ACHN (cell line): ENCODE results near the gene PFN3.

ENCODE experiments used
- DNase-seq: peaks from one replicate; pipeline ENCODE4 v3.0.0-alpha.2; 2015
- in situ Hi-C: cut with HindIII; loops from 2 replicates; pipeline ENCODE4 v1.10.0; 2017; ENCODE audit warnings: low sequenced_read_pairs, low pct_ligation_motif_present, low pct_unique_long_range_greater_than_20kb

PFN3 gene

DNA sequence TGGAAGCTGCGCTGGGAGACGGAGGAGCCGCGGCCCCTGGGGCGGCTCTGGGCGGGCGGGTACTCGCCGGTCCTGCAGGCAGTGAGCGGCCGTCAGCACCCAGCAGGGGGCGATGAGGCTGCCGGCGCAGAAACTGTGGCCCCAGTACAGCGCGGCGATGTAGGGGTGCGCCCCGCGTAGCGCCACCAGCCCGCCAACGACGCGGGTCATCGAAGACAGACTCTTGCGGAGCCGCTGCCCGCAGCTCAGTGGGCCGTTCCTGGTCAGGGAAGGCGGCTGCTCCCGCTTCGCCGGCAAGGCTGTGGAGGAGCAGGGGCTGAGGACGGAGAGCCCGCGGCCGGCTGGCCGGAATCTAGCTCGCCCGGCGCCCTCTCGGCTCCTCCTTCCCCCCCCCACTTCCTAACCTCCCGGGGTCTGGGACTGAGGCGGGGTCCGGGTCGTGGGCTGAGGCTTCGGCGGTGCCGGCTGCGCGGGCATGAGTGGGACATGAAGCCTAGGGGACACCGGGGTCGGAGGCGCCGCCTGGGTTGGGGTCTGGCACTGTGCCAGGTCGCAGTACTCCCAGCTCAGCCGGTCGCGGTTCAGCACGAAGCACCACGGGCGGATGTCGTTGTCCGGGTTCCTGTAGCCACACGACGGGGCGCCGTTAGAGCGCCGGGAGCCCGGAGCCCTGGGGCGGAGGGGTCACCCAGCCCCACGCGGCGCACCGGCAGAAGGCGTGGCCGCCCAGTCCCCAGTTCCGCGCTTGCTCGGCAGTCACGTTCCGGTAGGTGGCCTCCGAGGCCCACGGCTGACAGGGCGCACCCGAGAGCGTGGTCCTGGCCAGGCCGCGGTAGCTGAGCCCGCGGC lies 3.6 kb upstream of the PFN3 start:
- in situ Hi-C loops: no loop called here
- peak; percentile 74 for DNase-seq

DNA sequence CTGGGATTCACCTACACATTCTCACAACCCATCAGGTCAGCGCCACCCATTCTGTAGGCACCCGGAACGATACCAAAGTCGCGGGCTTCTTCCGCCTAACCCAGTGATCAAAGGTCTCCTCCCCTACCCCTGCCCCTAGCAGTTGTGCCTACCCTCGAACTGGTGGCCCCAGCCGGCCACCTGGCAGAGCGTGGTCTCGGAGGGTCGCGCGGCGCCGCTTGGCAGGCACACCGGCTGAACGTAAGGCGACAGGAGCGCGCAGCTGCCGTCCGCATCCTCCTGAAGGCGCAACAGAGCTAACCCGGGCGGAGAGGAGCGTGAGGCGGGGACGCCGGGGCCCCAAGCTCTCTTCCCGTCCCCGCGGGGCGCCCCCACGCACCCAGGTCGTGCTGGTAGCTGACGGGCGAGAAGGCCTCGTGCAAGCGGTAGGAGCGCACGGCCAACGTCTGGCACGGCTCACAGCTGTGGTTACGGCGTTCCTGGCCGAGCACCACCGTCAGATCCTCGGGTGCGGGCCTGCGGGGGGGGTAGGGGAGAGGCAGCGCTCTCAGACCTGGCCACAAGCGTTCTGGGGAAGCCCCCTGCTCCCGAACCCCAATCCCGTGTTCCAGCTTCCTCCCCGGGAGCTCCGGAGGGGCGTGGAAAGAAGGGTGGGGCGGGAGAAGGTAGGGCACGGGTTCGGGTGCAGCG lies 2.8 kb upstream of the PFN3 start:
- DNase-seq: peak; percentile 43
- in situ Hi-C loops: no loop called here

DNA sequence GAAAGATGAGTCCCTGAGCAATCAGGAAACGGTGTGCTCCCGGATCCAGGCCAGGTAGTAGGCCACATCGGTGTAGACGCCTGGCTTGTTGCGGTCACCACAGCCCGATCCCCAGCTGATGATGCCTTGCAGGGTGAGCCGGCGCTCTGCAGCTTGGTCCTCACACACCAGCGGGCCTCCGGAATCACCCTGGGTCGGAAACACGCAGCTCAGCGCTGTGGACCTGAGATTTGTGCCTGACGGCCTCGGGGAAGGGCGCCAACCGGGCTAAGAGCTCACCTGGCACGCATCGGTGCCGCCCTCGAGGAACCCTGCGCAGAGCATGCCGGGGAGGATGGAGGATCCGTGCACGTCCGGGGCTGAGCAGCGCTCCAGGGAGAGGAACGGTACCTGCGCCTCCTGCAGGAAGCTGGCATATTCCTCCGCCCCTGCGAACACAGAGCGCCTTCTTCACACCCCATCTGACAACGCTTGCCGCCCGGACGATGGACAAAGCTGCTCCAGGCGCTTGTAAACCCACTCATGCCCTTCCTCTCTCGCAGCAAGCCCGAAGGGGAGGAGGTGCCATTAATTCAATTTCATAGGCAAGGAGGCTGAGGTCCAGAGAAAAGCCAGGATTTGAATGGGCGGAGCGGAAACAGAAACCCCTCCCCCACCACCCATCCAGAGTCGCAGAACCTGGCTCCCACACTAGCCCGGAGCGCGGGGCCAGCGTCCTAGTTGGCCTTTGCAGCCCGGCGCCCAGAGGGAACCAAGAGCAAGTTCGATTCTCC lies 2.0 kb upstream of the PFN3 start:
- peak; percentile 84 for DNase-seq
- in situ Hi-C loops: no loop called here

DNA sequence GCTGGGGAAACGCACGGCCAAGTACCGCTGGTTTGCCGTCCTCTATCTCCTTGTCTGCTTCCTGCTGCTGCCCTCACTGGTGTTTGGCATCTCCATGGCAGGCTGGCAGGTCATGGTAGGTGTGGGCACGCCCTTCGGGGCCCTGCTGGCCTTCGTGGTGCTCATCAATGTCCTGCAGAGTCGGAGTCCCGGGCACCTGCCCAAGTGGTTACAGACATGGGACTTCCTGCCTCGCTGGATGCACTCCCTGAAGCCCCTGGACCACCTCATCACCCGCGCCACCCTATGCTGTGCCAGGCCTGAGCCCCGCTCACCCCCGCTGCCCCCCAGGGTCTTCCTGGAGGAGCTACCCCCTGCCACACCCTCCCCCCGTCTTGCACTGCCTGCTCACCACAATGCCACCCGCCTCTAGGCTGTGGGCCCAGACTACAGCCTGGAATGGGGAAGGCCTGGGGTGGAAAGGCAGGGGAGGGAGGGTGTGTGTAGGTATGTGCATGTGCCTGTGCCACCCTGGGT lies 2.5 kb downstream of the PFN3 start:
- in situ Hi-C loops: no loop called here
- no peak for DNase-seq

DNA sequence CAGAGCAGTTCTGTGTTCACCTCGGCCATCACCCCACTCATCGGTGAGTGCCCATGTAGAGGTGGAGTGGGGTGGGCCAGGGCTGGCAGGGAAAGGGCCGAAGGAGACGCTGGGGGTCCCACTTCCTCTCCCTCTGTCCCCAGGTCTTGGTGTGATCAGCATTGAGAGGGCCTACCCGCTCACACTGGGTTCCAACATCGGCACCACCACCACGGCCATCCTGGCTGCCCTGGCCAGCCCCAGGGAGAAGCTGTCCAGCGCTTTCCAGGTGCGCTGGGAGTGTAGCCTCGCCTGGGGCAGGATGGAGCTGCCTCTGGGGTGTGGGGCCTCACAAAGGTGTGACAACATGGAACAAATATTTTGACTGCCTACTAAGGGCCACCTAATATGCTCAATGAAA lies 3.7 kb downstream of the PFN3 start:
- no peak for DNase-seq
- in situ Hi-C loops: no loop called here

DNA sequence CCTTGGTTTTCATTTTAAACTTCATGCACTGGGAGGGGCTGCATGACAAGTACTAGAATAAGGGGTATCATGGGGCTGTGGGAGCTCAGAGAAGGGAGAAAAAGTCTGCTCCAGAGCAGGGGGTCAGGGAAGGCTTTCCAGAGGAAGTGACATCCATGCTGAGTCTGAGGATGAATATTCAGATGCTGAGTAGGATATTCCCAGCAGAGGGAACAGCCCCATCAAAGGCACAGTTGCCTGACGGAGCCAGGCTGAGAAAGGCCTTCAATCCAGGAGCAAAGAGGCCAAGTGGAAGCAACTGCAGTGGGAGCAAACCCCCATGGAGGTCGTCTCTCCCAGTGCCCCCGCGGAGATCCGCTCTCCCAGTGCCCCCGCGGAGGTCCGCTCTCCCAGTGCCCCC lies 4.4 kb downstream of the PFN3 start:
- in situ Hi-C loops: no loop called here
- no peak for DNase-seq

DNA sequence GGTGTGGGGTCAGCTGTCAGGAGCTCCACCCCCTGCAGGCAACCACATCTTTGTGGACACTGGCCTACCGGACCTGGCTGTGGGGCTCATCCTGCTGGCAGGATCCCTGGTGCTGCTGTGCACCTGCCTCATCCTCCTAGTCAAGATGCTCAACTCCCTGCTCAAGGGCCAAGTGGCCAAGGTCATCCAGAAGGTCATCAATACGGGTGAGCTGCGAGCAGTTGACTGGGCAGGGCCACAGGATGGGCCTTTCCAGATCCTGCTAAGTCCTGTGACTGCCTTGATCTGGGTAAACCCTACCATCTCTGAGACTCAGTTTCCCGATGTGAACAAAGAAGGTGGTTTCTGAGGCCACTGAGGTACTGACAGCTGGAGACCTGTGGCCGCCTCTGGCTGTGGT lies 6.5 kb downstream of the PFN3 start:
- in situ Hi-C loops: no loop called here
- DNase-seq: no peak

DNA sequence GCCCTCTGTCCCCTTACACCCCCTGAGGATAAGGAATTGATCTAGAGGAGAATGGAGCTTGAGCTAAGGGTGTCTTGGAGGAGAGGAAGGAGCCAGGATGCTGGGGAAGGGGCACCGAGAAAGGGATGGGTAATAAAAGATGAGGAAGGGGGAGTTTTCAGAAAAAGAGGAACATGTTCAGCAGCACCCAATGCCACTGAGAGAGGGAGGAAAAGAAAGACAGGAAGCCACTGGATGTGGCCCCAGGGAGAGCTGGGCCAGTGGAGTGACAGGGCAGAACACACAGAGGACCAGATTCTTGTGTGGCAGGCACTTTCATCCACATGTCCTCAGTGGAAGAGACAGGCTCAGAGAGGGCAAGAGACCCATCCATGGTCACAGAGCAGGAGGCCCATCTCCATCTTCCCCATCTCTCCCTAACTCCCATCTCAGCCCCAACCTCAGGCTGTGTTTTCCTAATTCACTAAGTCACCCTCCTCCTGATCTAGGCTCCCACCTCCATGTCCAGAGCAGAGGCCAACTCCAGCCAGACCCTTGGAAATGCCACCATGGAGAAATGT lies 7.2 kb downstream of the PFN3 start:
- in situ Hi-C loops: no loop called here

DNA sequence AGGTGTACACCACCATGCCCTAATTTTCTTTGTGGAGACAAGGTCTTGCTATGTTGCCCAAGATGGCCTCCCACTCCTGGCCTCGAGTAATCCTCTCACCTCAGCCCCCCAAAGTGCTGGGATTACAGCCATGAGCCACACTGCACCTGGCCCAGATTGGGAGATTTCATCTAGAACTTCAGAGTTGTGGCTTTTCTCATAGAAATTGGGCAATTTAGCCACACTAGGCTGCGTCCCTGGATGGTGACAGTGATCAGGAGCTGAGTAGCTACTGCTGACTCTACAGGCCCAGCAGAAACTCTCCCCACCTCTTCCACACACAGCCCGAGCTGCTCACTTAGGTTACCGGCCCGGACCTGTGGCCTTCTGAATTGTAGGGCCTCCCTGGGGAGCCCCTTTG lies 7.7 kb downstream of the PFN3 start:
- DNase-seq: no peak
- in situ Hi-C loops: no loop called here

More for the DNA sequence above, 7.2 kb downstream of the PFN3 start:
- DNase-seq: no peak

DNA sequence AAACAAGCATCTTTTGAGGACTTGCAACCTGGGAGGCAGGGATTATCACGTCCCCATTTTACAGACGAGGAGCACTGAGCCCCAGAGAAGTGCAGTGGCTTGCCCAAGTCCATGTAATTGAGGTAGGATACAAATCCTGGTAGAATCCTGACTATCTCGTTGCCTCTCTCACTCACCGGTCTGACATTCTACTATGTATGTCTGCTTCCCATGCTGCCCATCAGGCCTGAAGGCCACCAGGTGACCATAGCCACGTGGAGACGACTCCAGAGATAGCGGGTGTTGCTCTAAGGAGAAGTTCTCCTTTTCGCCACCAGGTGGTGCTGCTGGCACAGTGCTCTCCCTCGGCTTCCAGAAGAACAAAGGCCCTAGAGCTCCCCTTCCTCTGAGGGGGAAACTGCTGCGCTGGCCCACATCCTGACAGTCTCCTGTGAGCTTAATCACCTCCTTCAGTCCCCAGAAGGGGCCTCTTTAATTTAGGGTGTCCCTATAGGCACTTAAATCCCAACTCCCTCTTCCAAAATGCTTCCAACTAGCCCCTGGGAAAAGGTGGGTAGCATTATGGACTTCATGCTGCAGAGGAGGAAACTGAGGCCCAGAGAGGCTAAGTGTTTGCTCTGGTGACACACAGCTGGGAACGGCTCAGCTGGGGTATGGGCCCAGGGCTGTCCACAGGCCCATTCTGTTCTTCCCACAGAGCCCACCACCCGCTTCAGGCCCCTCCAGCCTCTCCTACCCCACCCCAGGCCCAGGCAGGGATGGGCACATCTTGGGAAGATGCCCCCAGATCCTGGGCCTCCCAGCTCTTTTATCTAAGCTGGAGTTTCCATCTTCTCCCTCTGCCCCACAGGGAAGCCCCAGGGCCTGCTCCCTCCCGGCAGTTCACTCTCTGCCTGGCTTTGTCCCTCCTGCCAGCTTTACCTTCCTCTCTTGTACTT lies 9.8 kb downstream of the PFN3 start:
- peak; percentile 85 for DNase-seq
- in situ Hi-C loops: no loop called here

DNA sequence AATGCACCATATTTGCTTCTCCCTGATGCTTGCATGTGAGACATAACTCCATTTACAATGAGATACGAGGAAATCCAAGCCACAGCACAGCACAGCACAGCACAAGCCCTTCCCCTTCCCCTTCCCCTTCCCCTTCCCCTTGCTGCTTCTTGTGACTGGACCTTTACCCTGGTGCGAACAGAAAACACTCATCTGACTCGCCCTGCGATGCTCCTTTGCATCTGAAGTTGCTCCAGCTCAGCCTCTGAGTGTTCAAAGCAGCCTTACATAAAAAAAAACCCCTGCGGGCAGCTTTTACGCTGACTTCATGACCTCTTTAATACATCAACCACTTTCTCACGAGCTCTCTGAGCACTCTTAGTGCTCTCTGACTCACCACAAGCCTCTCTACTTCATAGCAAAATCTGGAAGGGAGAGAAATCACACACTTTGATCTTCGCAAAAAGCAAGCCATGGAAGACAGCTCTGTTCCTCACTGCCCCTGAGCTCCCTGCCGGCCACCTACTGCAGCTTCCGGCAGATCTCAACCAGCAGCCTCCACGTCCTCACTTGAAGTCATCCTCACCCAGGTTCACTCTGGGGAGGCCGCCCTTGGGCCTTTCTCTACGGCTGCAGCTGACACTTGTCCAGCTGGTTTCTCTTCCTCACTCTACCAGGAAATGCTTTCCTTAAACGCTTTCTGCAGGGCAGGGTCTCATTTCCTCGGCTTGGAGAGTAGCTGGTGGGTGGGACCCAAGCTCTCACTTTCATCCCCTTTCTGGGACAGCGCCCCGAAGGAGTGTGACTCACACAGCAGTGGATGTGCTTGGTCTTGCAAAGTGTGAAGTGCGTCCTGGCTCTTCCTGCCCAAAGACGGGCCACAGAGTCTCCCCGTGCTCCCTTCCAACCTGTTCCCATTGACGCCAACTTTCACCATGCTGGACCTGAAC lies 11.0 kb downstream of the PFN3 start:
- in situ Hi-C loops: no loop called here
- DNase-seq: peak; percentile 89

DNA sequence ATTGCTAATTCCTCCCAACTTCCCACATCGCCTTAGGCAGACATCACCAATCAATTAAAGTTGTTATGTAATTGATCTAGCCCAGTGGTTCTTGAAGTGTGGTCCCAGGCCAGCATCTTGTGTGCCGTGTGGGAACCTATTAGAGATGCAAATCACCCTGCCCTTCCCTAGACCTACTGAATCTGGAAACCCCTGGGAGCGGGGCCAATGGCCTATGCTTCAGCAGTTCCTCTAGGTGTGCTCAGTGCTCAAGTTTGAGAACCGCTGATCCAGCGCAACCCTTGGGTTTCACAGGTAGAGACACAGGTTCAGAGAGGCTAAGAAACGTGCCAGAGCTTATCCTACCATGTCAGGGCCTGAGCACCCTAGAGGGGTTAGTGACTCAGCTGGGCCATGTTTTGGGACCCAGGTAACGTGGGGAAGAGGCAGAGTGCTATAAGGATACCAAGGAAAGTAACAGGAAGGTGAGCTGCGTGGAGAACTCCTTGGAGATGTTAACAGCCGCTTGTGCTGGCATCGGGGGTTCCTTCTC lies 11.9 kb downstream of the PFN3 start:
- DNase-seq: no peak
- in situ Hi-C loops: no loop called here

DNA sequence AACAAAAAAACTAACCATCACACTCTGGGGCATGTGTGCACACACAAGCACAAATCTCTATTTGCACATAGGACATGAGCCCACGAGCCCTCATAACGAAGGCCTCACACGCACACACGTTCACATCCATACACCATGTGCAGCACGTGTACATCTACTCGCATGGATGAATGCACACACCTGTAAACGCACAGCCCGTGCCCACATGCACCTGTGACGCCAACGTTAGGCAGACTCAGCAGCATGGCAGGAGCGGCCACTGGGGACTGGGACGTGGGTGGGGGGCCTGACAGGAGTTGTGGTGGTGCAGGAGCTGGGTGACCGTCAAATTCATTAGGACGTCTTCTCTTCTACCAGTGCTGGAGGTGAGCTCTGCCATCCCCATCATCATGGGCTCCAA lies 13.1 kb downstream of the PFN3 start:
- in situ Hi-C loops: no loop called here
- no peak for DNase-seq

DNA sequence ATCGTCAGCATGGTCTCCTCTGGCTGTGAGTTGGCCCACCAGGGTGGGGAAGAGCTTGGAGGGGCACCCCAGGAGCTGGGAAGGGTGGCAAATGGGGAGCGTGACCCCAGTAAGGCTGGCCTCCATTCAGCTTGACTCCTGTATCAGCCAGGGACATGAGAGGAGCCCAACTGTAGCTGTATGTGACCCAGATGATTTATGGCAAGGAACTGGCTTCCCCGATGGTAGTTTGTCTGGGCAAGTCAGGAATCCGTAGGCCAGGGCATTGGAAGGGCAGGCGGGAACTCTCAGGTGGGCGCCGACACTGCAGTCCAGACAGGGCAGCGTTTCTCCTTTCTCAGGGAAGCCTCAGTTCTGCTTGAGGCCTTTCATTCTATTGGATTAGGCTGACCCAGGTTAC lies 13.9 kb downstream of the PFN3 start:
- DNase-seq: no peak
- in situ Hi-C loops: no loop called here

DNA sequence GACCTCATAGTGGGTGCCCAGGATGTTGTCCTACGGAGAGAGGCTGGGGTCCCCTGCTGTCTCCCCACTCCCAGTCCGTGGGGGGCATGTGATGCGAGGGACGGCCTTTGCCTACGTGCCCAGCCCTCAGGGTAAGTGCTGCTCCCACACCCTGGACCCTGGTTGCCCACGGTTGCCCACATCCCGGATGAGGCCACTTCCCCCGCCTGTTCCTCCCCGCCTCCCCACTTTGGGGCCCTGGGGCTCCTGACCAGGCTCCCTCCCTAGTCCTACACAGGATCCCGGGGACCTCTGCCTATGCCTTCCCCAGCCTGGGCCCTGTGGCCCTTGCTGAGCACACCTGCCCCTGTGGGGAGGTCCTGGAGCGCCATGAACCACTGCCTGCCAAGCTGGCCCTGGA lies 14.7 kb downstream of the PFN3 start:
- no peak for DNase-seq
- in situ Hi-C loops: no loop called here

DNA sequence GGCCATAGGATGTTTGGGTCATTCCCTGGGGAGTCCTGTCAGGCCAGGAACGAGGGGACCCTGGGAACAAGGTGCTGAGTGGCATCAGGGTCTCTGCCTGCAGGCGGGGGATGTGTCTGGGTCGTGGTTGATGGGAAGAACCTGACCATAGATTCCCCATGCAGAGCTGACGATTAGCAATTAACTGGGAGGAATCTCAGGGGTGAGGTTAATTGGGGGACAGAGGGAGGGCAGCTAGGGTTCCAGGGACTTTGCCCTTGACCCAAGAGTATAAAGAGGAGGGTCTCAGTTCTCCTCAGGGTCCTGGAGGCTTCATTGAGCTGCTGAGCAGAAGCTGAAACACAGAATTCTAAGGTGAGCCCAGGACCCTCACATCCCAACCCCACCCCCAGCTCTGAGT lies 16.3 kb downstream of the PFN3 start, which contains the start of gene SLC34A1:
Gene SLC34A1, plus strand, starts transcription at position 301 of the 400 bp plus-strand sequence. CDS start 1,308 bp downstream, outside the sequence.
- in situ Hi-C loops: no loop called here
- no peak for DNase-seq

DNA sequence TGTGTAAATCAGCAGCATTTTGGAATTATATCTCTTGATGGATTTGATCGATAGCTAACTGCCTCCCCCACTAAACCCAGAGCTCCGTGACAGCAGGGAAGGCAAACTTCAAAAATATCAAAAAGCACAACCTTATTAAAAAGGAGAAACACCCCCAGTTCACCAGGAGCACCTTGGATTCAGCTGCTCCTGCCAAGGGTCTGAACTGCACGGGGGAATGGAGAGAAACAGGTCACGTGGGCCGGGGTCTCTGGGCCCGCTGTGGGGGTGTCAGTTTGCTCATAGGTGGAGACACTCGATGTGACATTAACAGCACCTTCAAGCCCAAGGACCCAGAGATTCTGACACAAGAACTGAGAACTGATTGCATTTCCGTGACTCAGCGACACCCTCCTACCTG lies 17.3 kb downstream of the PFN3 start:
- DNase-seq: no peak
- in situ Hi-C loops: no loop called here
